ENCODE measurements around the gene FAM200B.

FAM200B gene

DNA sequence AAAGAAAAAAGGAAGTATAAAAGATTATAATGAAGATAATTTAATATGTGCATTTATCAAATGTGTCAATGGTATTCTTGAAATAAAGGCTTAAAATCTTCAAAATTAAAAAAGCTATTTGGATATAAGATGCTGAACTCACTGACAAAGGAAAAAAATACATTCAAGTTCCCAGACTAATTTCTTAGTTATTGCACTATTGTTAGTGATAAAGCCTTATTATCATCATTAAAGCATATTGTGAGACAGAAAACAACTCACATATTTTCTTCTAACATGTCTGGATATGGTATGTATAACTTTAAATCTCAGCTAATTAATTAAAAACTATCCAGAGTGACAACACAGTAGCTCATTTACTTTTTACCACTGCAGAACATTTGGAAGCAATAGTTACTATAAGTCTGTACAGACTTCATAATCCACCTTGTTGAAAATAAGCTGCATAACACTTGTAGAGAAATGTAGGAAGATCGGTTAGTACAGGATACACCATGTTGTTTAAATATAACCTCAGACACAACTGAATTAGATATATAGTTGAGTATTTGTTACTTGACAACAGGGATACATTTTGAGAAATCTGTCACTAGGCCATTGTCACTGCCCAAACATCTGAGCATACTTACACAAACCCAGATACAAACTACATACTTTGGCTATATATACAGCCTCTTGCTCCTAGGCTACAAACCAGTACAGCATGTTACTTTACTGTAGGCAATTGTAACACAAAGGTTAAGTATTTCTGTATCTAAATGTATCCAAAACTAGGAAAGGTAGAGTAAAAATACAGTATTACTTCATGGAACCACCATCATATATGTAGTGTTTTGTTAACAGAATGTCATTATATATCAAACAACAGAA lies 12.8 kb upstream of the FAM200B start:
- no peak for DNase-seq

- no peak for DNase-seq
These were observed 11.1 kb upstream of the FAM200B start for GRCh38 chr4:15670576-15670975.

- no peak for DNase-seq
These were observed 9.5 kb upstream of the FAM200B start for GRCh38 chr4:15672101-15672500.

DNA sequence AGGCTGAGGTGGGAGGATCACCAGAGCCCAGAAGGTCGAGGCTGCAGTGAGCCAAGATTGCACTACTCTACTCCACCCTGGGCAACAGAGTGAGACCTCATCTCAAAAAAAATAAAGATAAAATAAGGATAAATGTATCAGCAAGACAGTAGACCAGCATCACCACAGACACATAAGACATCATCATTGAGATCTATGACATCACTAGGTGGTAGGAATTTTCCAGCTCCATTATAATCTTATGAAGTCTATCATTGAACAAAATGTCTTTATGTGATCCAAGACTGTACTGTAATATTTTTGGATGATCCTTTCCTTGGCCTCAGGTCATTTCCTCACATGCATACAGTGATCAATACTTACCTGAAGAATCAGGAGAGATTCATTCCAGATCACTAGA lies 8.3 kb upstream of the FAM200B start:
- no peak for DNase-seq

DNA sequence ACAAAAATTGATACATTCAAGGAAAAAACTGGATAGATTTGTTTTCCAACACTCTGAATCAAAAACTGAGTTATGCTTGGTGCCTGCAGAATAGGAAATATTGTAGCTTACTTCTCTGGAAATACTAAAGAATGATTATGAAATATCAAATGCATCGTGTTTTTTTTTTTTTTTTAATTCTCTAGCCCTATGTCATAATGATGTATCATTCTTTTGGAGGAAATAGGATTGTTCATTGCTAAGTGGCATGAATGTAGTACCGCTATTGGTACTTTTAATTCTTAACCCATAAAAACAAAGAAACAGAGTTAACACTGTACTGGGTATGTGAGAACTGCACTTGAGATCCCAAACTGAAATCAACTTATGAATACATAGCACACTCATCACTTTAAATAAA lies 7.6 kb upstream of the FAM200B start:
- DNase-seq: no peak

DNA sequence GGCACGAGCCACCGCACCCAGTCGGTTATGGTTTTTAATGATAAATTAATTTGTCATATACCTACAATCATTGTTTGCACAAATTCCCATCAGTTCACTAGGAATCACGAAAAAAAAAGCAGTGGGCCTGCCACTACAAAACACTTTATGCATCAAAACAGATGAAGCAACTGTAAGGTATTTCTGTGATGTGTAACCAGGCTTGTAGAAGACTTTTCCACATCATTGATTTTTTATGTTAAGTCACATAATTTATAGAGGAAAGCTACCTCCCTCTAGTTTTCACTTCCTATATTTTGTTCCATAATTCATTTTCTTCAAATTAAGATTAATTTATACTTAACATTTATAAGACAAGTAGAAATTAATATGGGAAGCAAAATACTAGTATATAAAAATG lies 6.7 kb upstream of the FAM200B start:
- DNase-seq: no peak

DNA sequence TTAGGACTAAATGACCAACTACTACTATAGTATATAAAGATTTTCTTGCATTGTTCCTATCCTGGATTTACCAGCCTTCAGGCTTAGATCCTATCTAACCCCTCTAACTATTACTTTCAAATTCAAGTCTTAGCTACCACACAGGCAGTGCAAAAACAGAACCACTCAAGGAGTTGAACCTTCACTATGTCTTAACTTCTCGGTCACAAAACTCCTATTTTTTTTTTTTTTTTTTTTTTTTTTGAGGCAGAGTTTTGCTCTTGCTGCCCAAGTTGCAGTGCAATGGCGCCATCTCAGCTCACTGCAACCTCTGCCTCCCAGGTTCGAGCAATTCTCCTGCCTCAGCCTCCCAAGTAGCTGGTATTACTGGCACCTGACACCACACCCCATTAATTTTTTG lies 6.3 kb upstream of the FAM200B start:
- no peak for DNase-seq

GRCh38 chr4:15676039-15676438 lies 5.6 kb upstream of the FAM200B start:
- no peak for DNase-seq

- DNase-seq: no peak
These were observed 4.7 kb upstream of the FAM200B start for GRCh38 chr4:15676899-15677298.

- no peak for DNase-seq
These were observed 4.1 kb upstream of the FAM200B start for GRCh38 chr4:15677507-15677988.

- no peak for DNase-seq
These were observed 608 bp upstream of the FAM200B start for GRCh38 chr4:15681067-15681371.

GRCh38 chr4:15682242-15683142 lies 865 bp downstream of the FAM200B start:
- no peak for DNase-seq

GRCh38 chr4:15683143-15683495 lies 1.5 kb downstream of the FAM200B start:
- no peak for DNase-seq

GRCh38 chr4:15684498-15684897 lies 2.9 kb downstream of the FAM200B start:
- DNase-seq: no peak

DNA sequence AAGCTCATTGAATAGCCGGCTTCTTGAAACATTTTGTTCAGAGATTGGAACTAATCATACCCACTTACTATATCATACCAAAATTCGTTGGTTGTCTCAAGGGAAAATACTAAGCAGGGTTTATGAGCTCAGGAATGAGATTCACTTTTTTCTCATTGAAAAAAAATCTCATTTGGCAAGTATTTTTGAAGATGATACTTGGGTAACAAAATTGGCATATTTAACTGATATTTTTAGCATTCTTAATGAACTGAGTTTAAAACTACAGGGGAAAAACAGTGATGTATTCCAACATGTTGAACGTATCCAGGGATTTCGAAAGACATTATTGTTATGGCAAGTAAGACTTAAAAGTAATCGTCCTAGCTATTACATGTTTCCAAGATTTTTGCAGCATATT lies 6.4 kb downstream of the FAM200B start:
- DNase-seq: no peak

DNA sequence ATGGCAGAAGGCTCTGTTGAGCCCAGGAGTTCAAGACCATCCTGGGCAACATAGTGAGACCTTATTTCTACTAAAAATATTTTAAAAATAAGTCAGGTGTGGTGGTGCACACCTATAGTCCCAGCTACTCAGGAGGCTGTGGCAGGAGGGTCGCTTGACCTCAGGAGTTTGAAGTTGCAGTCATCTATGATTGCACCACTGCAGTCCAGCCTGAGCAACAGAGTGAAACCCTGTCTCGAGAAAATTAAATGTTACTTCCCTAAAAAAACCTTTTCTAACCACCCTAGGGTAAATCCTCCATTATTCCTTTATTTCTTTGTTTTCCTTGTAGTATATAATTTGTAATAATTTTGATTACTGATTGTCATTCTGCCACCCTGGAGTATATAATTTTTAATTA lies 7.9 kb downstream of the FAM200B start:
- DNase-seq: no peak

DNA sequence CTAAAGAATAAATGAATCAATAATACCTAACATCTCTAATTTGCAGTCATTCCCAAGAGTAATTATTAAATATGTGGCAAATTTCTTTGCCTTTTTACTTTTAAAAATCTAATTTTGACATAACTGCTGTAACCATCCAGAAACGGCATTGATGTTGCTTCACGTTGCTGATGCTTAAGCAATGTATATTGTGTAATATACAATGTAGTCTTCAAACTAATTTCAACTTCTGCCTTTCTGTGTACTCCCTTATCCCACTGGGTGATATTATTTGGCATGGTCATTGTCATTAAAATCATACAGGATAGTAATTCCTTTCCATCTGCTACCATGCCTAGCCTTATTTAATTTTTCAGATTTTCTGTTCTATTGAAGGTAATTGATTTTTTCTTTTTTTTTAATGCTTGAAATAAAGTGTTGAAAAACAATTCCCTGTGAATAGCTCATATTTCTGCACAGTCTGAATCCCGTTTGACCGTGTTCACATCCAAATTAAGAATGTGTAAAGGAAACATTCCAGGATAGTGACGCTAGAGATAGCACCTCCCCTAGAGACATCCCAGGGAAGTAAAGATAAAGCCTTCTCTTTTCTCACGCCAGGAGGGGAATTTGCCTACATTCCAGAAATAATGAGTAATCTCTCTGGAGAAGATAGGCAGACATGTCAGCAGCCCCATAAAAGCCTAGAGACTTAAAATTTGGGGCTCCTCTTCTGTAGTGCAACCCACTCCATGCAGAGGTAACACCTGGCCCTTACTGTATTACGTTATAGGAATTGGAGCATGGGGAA lies 8.6 kb downstream of the FAM200B start:
- DNase-seq: no peak

GRCh38 chr4:15691346-15692135 lies 9.9 kb downstream of the FAM200B start:
- no peak for DNase-seq

GRCh38 chr4:15692602-15693001 lies 11.0 kb downstream of the FAM200B start:
- DNase-seq: no peak

- DNase-seq: no peak
These were observed 12.8 kb downstream of the FAM200B start for GRCh38 chr4:15694431-15694830.

DNA sequence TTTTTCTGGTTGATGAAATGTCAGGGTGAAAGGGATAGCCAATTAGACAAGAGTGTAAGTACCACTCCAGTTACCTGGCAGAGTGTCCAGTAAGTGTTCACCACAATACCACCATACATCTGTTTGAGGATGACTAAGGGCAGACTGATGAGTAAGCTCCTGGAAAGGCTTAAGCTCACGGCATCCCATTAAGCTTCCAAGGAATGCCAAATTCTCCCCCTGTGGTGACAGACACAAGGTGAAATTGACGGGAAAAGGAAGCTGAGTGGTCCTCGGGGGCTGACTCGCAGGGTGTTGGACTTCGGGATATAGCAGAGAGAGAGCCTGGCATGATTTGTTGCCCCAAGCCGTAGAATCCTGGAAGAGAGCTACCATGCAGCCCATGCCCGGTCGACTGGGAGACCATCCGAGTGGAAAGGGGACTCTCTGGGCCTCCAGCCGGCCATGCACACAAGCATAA lies 13.6 kb downstream of the FAM200B start:
- DNase-seq: no peak

DNA sequence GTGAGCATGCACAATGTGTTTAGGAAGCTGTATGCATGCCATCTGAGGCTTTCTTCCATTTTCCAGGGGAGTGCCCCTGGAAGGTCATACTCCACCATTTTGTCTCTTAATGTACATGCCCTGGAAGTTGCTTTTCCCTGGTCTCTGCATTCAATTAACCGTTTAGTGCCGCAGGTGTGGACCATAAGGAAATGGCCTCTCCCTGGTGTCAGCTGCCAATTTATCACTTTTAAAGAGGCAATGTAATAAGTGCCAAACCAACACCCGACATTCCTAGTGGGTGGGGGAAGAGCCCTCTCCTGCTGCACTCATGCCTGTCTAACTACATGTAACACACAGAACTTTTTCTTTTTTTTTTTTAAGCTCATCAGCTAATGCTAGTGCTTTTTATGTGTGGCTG lies 14.1 kb downstream of the FAM200B start:
- DNase-seq: no peak

Data from activated T-cell treated with anti-CD3 and anti-CD28 coated beads, Interleukin-2, amount 50 U/mL, for 48 hours (primary cell).